ENCODE measurements around the gene MMP12. TPM values are rescaled to one million over a fixed set of nuclear protein-coding genes. Genes with fewer than 3 reads are reported as not detected.

Gene MMP12
- total RNA-seq, 2 experiments from 2014 or later = not detected

GRCh38 chr11:102853055-102853454 lies 21.7 kb downstream of the MMP12 start:
- POLR2A ChIA-PET = no interaction called here
- CTCF ChIA-PET = no interaction called here

- CTCF ChIA-PET = no interaction called here
- POLR2A ChIA-PET = no interaction called here
Measured at GRCh38 chr11:102850973-102851745, 23.6 kb downstream of the MMP12 start.

GRCh38 chr11:102849311-102849710 lies 25.5 kb downstream of the MMP12 start:
- ChIA-PET POLR2A (no interaction called here), CTCF (no interaction called here)

- ChIA-PET CTCF (no interaction called here), POLR2A (no interaction called here)
Measured at GRCh38 chr11:102846292-102846691, 28.5 kb downstream of the MMP12 start.

GRCh38 chr11:102843489-102843888 lies 31.3 kb downstream of the MMP12 start, which contains the start of gene MMP3:
MMP3 (minus strand) TSS chr11:102843609; CDS start chr11:102843546, 63 bp downstream.
- ChIA-PET POLR2A (no interaction called here), CTCF (no interaction called here)

GRCh38 chr11:102842930-102843329 lies 31.9 kb downstream of the MMP12 start:
- POLR2A ChIA-PET = no interaction called here
- CTCF ChIA-PET = no interaction called here

GRCh38 chr11:102840018-102840417 lies 34.8 kb downstream of the MMP12 start:
- ChIA-PET POLR2A (no interaction called here), CTCF (no interaction called here)

- ChIA-PET CTCF (no interaction called here), POLR2A (no interaction called here)
Measured at GRCh38 chr11:102837646-102838045, 37.1 kb downstream of the MMP12 start.

- ChIA-PET POLR2A (no interaction called here), CTCF (no interaction called here)
Measured at GRCh38 chr11:102837156-102837555, 37.6 kb downstream of the MMP12 start.

GRCh38 chr11:102836290-102836875 lies 38.4 kb downstream of the MMP12 start:
- ChIA-PET CTCF (no interaction called here), POLR2A (no interaction called here)

GRCh38 chr11:102833731-102834130 lies 41.1 kb downstream of the MMP12 start:
- ChIA-PET POLR2A (interaction anchor here (0.7 kb wide), 1 partner anchor 27 kb away, joined by 3 read pairs; no protein-coding TSS in a partner anchor), CTCF (no interaction called here)

- POLR2A ChIA-PET = no interaction called here
- CTCF ChIA-PET = no interaction called here
Measured at GRCh38 chr11:102832612-102833011, 42.2 kb downstream of the MMP12 start.

GRCh38 chr11:102831489-102832440 lies 43.0 kb downstream of the MMP12 start:
- ChIA-PET POLR2A (no interaction called here), CTCF (no interaction called here)

- CTCF ChIA-PET = no interaction called here
- POLR2A ChIA-PET = no interaction called here
Measured at GRCh38 chr11:102831128-102831488, 43.7 kb downstream of the MMP12 start.

GRCh38 chr11:102830001-102830727 lies 44.6 kb downstream of the MMP12 start:
- POLR2A ChIA-PET = no interaction called here
- CTCF ChIA-PET = no interaction called here

GRCh38 chr11:102829316-102830000 lies 45.3 kb downstream of the MMP12 start:
- ChIA-PET POLR2A (no interaction called here), CTCF (no interaction called here)

GRCh38 chr11:102824556-102824955 lies 50.2 kb downstream of the MMP12 start:
- ChIA-PET POLR2A (no interaction called here), CTCF (no interaction called here)

- CTCF ChIA-PET = no interaction called here
- POLR2A ChIA-PET = no interaction called here
Measured at GRCh38 chr11:102819491-102819890, 55.3 kb downstream of the MMP12 start.

GRCh38 chr11:102813484-102813883 lies 61.3 kb downstream of the MMP12 start:
- ChIA-PET POLR2A (no interaction called here), CTCF (no interaction called here)

All from activated CD8-positive, alpha-beta memory T cell treated with anti-CD3 and anti-CD28 coated beads for 36 hours (primary cell).